HL-60 (cell line): Measurements from ENCODE around the gene HAUS8.

Experiments
- CTCF ChIP-seq: IDR thresholded peaks from one replicate; pipeline ENCODE4 v1.5.1; 2011; ENCODE audit warnings: low read length, control low read depth, inconsistent platforms; ENCODE audit not compliant: insufficient read depth
- GABPA ChIP-seq: IDR thresholded peaks from 2 replicates; pipeline ENCODE4 v1.6.1; 2012; ENCODE audit warnings: low read depth
- POLR2AphosphoS5 ChIP-seq: IDR thresholded peaks from 2 replicates; pipeline ENCODE4 v1.6.1; 2012; ENCODE audit warnings: low read depth
- REST ChIP-seq: IDR thresholded peaks from 2 replicates; pipeline ENCODE4 v1.6.1; 2012; ENCODE audit warnings: low read depth; ENCODE audit not compliant: insufficient replicate concordance

- no peak for TF ChIP-seq CTCF
- TF ChIP-seq REST: no peak
- no peak for TF ChIP-seq POLR2AphosphoS5
- TF ChIP-seq GABPA: no peak
Observed at GRCh38 chr19:17021793-17022590, 53.3 kb downstream of the HAUS8 start.
